ENCODE measurements around the gene HLA-DRA. TPM values are rescaled to one million over a fixed set of nuclear protein-coding genes. Genes with fewer than 3 reads are reported as not detected.

The HLA-DRA gene
- total RNA-seq, 4 donors from 2014 or later = 43.7 to 98.5 (median 57.3) TPM

GRCh38 chr6:32427218-32427617 lies 12.5 kb upstream of the HLA-DRA start:
- no peaks in the 10 kb centered on the region for H3K4me1 ChIP-seq
- peaks cover 0 to under 1% (median 0%) of the 10 kb centered on the region in 3 donors for H3K27me3 ChIP-seq
- intact Hi-C loops (cut with DNase I; ENCODE audit: low total_unique reads) (no loop called here), in situ Hi-C loops (cut with MboI; ENCODE audit: low sequenced_read_pairs in 4 of 4) (loop anchor here in 3 of 4 donors (5.0 to 10.0 kb wide), 2 partner anchors 268 to 270 kb away; no protein-coding TSS in a partner anchor)
- no peaks in the 10 kb centered on the region for H3K9me3 ChIP-seq
- TF ChIP-seq CTCF (IDR thresholded peaks at IDR 0.05 in 4 of 5, conservative IDR thresholded peaks at IDR 0.05 in 1 of 5) (no peak), POLR2A (IDR thresholded peaks at IDR 0.05) (no peak)
- no peaks in the 10 kb centered on the region for H3K36me3 ChIP-seq
- no peak for ATAC-seq
- no peak overlapping the region for H3K4me3 ChIP-seq
- no peak for DNase-seq
- H3K27ac ChIP-seq = no peak overlapping the region

- DNase-seq = no peak
- Histone ChIP-seq H3K4me1 (no peaks in the 10 kb centered on the region), H3K27ac (no peak overlapping the region), H3K9me3 (no peaks in the 10 kb centered on the region), H3K4me3 (no peak overlapping the region), H3K36me3 (no peaks in the 10 kb centered on the region), H3K27me3 (no peaks in the 10 kb centered on the region)
- no peak for ATAC-seq
- intact Hi-C loops (cut with DNase I; ENCODE audit: low total_unique reads) (no loop called here), in situ Hi-C loops (cut with MboI; ENCODE audit: low sequenced_read_pairs in 4 of 4) (loop anchor here in 3 of 4 donors (5.0 to 10.0 kb wide), 2 partner anchors 267 to 269 kb away; no protein-coding TSS in a partner anchor)
- no peak for TF ChIP-seq CTCF (IDR thresholded peaks at IDR 0.05 in 4 of 5, conservative IDR thresholded peaks at IDR 0.05 in 1 of 5)
- TF ChIP-seq POLR2A (IDR thresholded peaks at IDR 0.05) = no peak
These were observed 11.7 kb upstream of the HLA-DRA start for GRCh38 chr6:32427934-32428474.

- Histone ChIP-seq H3K4me1 (no peaks in the 10 kb centered on the region), H3K4me3 (no peak overlapping the region), H3K27ac (no peak overlapping the region), H3K27me3 (no peaks in the 10 kb centered on the region), H3K36me3 (no peaks in the 10 kb centered on the region), H3K9me3 (no peaks in the 10 kb centered on the region)
- intact Hi-C loops (cut with DNase I; ENCODE audit: low total_unique reads) = loop anchor here (5.0 kb wide), 1 partner anchor 272 kb away; no protein-coding TSS in a partner anchor
- ATAC-seq (no peak), DNase-seq (no peak)
- in situ Hi-C loops (cut with MboI; ENCODE audit: low sequenced_read_pairs in 4 of 4) = no loop called here
- no peak for TF ChIP-seq CTCF (IDR thresholded peaks at IDR 0.05 in 4 of 5, conservative IDR thresholded peaks at IDR 0.05 in 1 of 5)
- no peak for TF ChIP-seq POLR2A (IDR thresholded peaks at IDR 0.05)
These were observed 9.5 kb upstream of the HLA-DRA start for GRCh38 chr6:32430179-32430578.

GRCh38 chr6:32431142-32431541 lies 8.5 kb upstream of the HLA-DRA start:
- no peak for DNase-seq
- no peak for ATAC-seq
- Histone ChIP-seq H3K4me3 (no peak overlapping the region), H3K27me3 (no peaks in the 10 kb centered on the region), H3K4me1 (no peaks in the 10 kb centered on the region), H3K9me3 (no peaks in the 10 kb centered on the region), H3K36me3 (no peaks in the 10 kb centered on the region), H3K27ac (no peak overlapping the region)
- no peak for TF ChIP-seq POLR2A (IDR thresholded peaks at IDR 0.05)
- no peak for TF ChIP-seq CTCF (IDR thresholded peaks at IDR 0.05 in 4 of 5, conservative IDR thresholded peaks at IDR 0.05 in 1 of 5)
- intact Hi-C loops (cut with DNase I; ENCODE audit: low total_unique reads) (loop anchor here (5.0 kb wide), 1 partner anchor 271 kb away; no protein-coding TSS in a partner anchor), in situ Hi-C loops (cut with MboI; ENCODE audit: low sequenced_read_pairs in 4 of 4) (no loop called here)

Data from gastrocnemius medialis (tissue), 4 donors.